HCT116 (cell line): ENCODE data around the gene SRSF2. TPM values are rescaled to one million over a fixed set of nuclear protein-coding genes. Genes with fewer than 3 reads are reported as not detected.

Experiments used
- ATAC-seq: fragments of 200-7000 bp; cut with Tn5 transposase; 2 replicates; pipeline ENCODE4 v1.9.1; 2020; ENCODE audit warnings: mild to moderate bottlenecking, moderate library complexity
- Bru-seq: library from RNA; stranded (reverse); fragments of 400-500 nt; gene quantifications from one replicate; lab custom pipeline; 2021; lab: Mats Ljungman, UMichigan
- BruChase-seq, 2 experiments: library from RNA; stranded (reverse); fragments of 400-500 nt; gene quantifications; one replicate each; lab custom pipeline; 2021; lab: Mats Ljungman, UMichigan
- BruUV-seq: library from RNA; stranded (reverse); fragments of 400-500 nt; replicated peaks from 2 replicates; lab custom pipeline; 2021; lab: Mats Ljungman, UMichigan
- CTCF ChIA-PET: fragments of 300-600 bp; sonication (Branson Sonifier 250); formaldehyde crosslinking; loops from one replicate; lab custom pipeline; 2021; ENCODE audit warnings: antibody characterized with exemption; lab: Charles Lee
- POLR2A ChIA-PET: fragments of 300-600, 350-600 bp; sonication (Branson Sonifier 250); formaldehyde crosslinking; loops from one replicate; lab custom pipeline; 2021; ENCODE audit warnings: antibody characterized with exemption; lab: Charles Lee
- RAD21 ChIA-PET, 2 experiments: fragments of 300-600 bp; sonication (Branson Sonifier 250); formaldehyde crosslinking; loops; one replicate each; lab custom pipeline; 2023; ENCODE audit warnings: low total read pairs in 2 of 2; ENCODE audit not compliant: uncharacterized antibody in 2 of 2, unreplicated experiment in 2 of 2, low non-redundant PET in 1 of 2; lab: Charles Lee
- DNase-seq: peaks from one replicate; pipeline ENCODE4 v3.0.0-alpha.2; 2010; ENCODE audit warnings: low read depth, low spot score
- H2AFZ ChIP-seq: fragments of 200-600 bp; shearing (Covaris generic), sonication (generic); 2 replicates; pipeline ENCODE4 v1.6.1; 2017; ENCODE audit warnings: low read depth, mixed run types, mixed read lengths, antibody characterized with exemption, low read length; ENCODE audit not compliant: poor library complexity, severe bottlenecking
- H3K27ac ChIP-seq: 2 replicates; pipeline ENCODE4 v1.5.1; 2012; ENCODE audit warnings: low read depth, low read length
- H3K27me3 ChIP-seq: fragments of 200-600 bp; sonication (generic); 2 replicates; pipeline ENCODE4 v1.6.1; 2016; ENCODE audit warnings: mixed run types, low read length, mixed read lengths; ENCODE audit not compliant: insufficient read depth
- H3K36me3 ChIP-seq, 2 experiments: fragments of 200-500 bp in 1 of 2; fragments of 200-600 bp in 1 of 2; sonication (Bioruptor generic) in 1 of 2; sonication (generic) in 1 of 2; 2 replicates each; pipeline versions ENCODE4 v1.5.1 to v1.6.1; 2014 to 2016; ENCODE audit warnings: low read length in 2 of 2, inconsistent platforms in 1 of 2, mixed read lengths in 1 of 2, mixed run types in 1 of 2; ENCODE audit not compliant: insufficient read depth in 2 of 2, control insufficient read depth in 1 of 2
- H3K4me1 ChIP-seq, 2 experiments: fragments of 200-600 bp in 1 of 2; sonication (generic) in 1 of 2; 2 replicates each; pipeline versions ENCODE4 v1.5.1 to v1.6.1; 2012 to 2017; ENCODE audit warnings: low read length in 2 of 2, inconsistent platforms in 1 of 2, mild to moderate bottlenecking in 1 of 2, mixed read lengths in 1 of 2, mixed run types in 1 of 2, moderate library complexity in 1 of 2; ENCODE audit not compliant: insufficient read depth in 2 of 2, control insufficient read depth in 1 of 2
- H3K4me2 ChIP-seq: fragments of 200-600 bp; sonication (generic); 2 replicates; pipeline ENCODE4 v1.6.1; 2017; ENCODE audit warnings: mixed run types, low read length, mixed read lengths
- H3K4me3 ChIP-seq, 2 experiments: fragments of 200-600 bp in 1 of 2; sonication (generic) in 1 of 2; replicated peaks in 1 of 2; 2 replicates each; pipeline ENCODE4 v1.5.1; 2011 to 2016; ENCODE audit warnings: low read length in 2 of 2, control low read depth in 1 of 2, low read depth in 1 of 2, mild to moderate bottlenecking in 1 of 2, mixed read lengths in 1 of 2, mixed run types in 1 of 2
- H3K79me2 ChIP-seq: fragments of 200-600 bp; sonication (generic); 2 replicates; pipeline ENCODE4 v1.6.1; 2017; ENCODE audit warnings: mild to moderate bottlenecking, mixed run types, low read length, moderate library complexity, mixed read lengths; ENCODE audit not compliant: insufficient read depth
- H3K9ac ChIP-seq: fragments of 200-600 bp; sonication (generic); 2 replicates; pipeline ENCODE4 v1.6.1; 2016; ENCODE audit warnings: low read length, mixed read lengths
- H3K9me2 ChIP-seq: fragments of 200-600 bp; sonication (generic), shearing (Covaris generic); 2 replicates; pipeline ENCODE4 v1.6.1; 2017; ENCODE audit warnings: mixed run types, mild to moderate bottlenecking, moderate library complexity; ENCODE audit not compliant: insufficient read depth
- H3K9me3 ChIP-seq, 2 experiments: fragments of 200-500 bp in 1 of 2; fragments of 200-600 bp in 1 of 2; sonication (Bioruptor generic) in 1 of 2; sonication (generic) in 1 of 2; 2 replicates each; pipeline ENCODE4 v1.6.1; 2014 to 2017; ENCODE audit warnings: low read length in 2 of 2, mixed read lengths in 2 of 2, inconsistent platforms in 1 of 2, low read depth in 1 of 2, mild to moderate bottlenecking in 1 of 2, mixed run types in 1 of 2, moderate library complexity in 1 of 2; ENCODE audit not compliant: control insufficient read depth in 1 of 2, insufficient read depth in 1 of 2
- H4K20me1 ChIP-seq: fragments of 200-600 bp; sonication (generic), shearing (Covaris generic); 2 replicates; pipeline ENCODE4 v1.6.1; 2017; ENCODE audit warnings: mixed run types, mild to moderate bottlenecking, moderate library complexity; ENCODE audit not compliant: insufficient read depth
- EGR1 ChIP-seq: IDR thresholded peaks from 2 replicates; pipeline ENCODE4 v1.6.1; 2012; ENCODE audit warnings: low read depth
- EZH2 ChIP-seq: fragments of 200-600 bp; sonication (generic); IDR thresholded peaks from 2 replicates; pipeline ENCODE4 v1.6.1; 2017; ENCODE audit warnings: antibody characterized with exemption, mixed run types
- EZH2phosphoT487 ChIP-seq: fragments of 200-600 bp; IDR thresholded peaks from 2 replicates; pipeline ENCODE4 v1.6.1; 2018; ENCODE audit warnings: antibody characterized with exemption, borderline replicate concordance
- FOSL1 ChIP-seq: IDR thresholded peaks from 2 replicates; pipeline ENCODE4 v1.6.1; 2012; ENCODE audit warnings: low read depth
- JUND ChIP-seq: IDR thresholded peaks from 2 replicates; pipeline ENCODE4 v1.6.1; 2012
- POLR2AphosphoS5 ChIP-seq: IDR thresholded peaks from 2 replicates; pipeline ENCODE4 v1.6.1; 2011; ENCODE audit warnings: mild to moderate bottlenecking, low read depth, low read length, moderate library complexity
- RAD21 ChIP-seq: IDR thresholded peaks from 2 replicates; pipeline ENCODE4 v1.6.1; 2012; ENCODE audit warnings: low read depth, mild to moderate bottlenecking
- SP1 ChIP-seq: IDR thresholded peaks from 2 replicates; pipeline ENCODE4 v1.6.1; 2012; ENCODE audit warnings: low read depth
- TCF7L2 ChIP-seq: IDR thresholded peaks from 2 replicates; pipeline ENCODE4 v1.7.0; 2011; ENCODE audit warnings: borderline replicate concordance, inconsistent platforms; ENCODE audit not compliant: insufficient read depth, insufficient read length; ENCODE audit errors: extremely low read depth
- YY1 ChIP-seq: IDR thresholded peaks from 2 replicates; pipeline ENCODE4 v1.6.1; 2011; ENCODE audit warnings: low read length, low read depth, moderate library complexity, mild to moderate bottlenecking; ENCODE audit not compliant: insufficient replicate concordance; ENCODE audit errors: extremely low read depth
- ZFX ChIP-seq: fragments of 450-650 bp; IDR thresholded peaks from 2 replicates; pipeline ENCODE4 v1.6.1; 2017
- ZNF274 ChIP-seq: fragments of 200-500 bp; sonication (Bioruptor generic); IDR thresholded peaks from 2 replicates; pipeline ENCODE4 v1.6.1; 2014; ENCODE audit warnings: mild to moderate bottlenecking, low read depth, low read length, inconsistent platforms
- intact Hi-C: fragments of 100-400 bp; cut with micrococcal nuclease; formaldehyde crosslinking; loops from 2 replicates; pipeline ENCODE4 v1.10.0; 2022
- long read RNA-seq: library from polyadenylated mRNA; unstranded; transcript quantifications from one replicate; pipeline ENCODE4 v2.0.0, GENCODE V29; 2021; ENCODE audit not compliant: unreplicated experiment
- polyA plus RNA-seq: library from polyadenylated mRNA; unstranded; fragments of >200 nt; gene quantifications from 2 replicates; pipeline ENCODE4 v1.2.1, GENCODE V29; 2012; ENCODE audit warnings: missing spikeins
- total RNA-seq: library from RNA; stranded (reverse); gene quantifications from one replicate; pipeline ENCODE4 v1.2.1, GENCODE V29; 2021; ENCODE audit not compliant: unreplicated experiment
- TF ChIP-seq, protein P1 (sequence below), 3 experiments: fragments of 200-600 bp in 1 of 3; sonication (generic) in 1 of 3; IDR thresholded peaks in 2 of 3; conservative IDR thresholded peaks in 1 of 3; 2 replicates each; pipeline ENCODE4 v1.5.1; 2012 to 2017; ENCODE audit warnings: low read depth in 2 of 3, low read length in 2 of 3, antibody characterized with exemption in 1 of 3, borderline replicate concordance in 1 of 3, control low read depth in 1 of 3, mild to moderate bottlenecking in 1 of 3, mixed read lengths in 1 of 3, mixed run types in 1 of 3, moderate library complexity in 1 of 3; ENCODE audit not compliant: insufficient read depth in 1 of 3
- TF ChIP-seq, protein P2 (sequence below): IDR thresholded peaks from 2 replicates; pipeline ENCODE4 v1.6.1; 2012; ENCODE audit warnings: low read depth
- TF ChIP-seq, protein P3 (sequence below): IDR thresholded peaks from 2 replicates; pipeline ENCODE4 v1.6.1; 2011; ENCODE audit warnings: mild to moderate bottlenecking, low read length, moderate library complexity; ENCODE audit not compliant: insufficient replicate concordance; ENCODE audit errors: extremely low read depth

Gene SRSF2, protein sequence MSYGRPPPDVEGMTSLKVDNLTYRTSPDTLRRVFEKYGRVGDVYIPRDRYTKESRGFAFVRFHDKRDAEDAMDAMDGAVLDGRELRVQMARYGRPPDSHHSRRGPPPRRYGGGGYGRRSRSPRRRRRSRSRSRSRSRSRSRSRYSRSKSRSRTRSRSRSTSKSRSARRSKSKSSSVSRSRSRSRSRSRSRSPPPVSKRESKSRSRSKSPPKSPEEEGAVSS
- total RNA-seq = 422 TPM
- 220 and 291 TPM in 2 replicates for polyA plus RNA-seq
- percentile 100 among the genes with signal in this experiment for Bru-seq, nascent RNA
- percentile 100 among the genes with signal in this experiment for BruChase-seq, experiment 1, labeled RNA remaining after a 6-hour chase
- BruChase-seq, experiment 2, labeled RNA remaining after a 2-hour chase = percentile 100 among the genes with signal in this experiment
- long read RNA-seq, transcript SRSF2-208 (4 exons, 1,359 nt) = minor isoform, 16 of 424 reads
- long read RNA-seq, transcript SRSF2-203 (2 exons, 2,885 nt) = minor isoform, 35 of 424 reads
- long read RNA-seq, transcript SRSF2-204 (5 exons, 1,357 nt) = minor isoform, 7 of 424 reads
- long read RNA-seq, transcript SRSF2-202 (3 exons, 1,927 nt) = major isoform, 253 of 424 reads
- long read RNA-seq, partial matches to known transcripts = 42 of 424 reads
- long read RNA-seq, other reads (novel, unspliced or antisense) = 70 of 424 reads

- RAD21 ChIA-PET = no interaction called here
- Histone ChIP-seq H3K79me2 (peaks cover 49% of the 10 kb centered on the region), H3K9ac (peak within 1 kb of the TSS; percentile 97), H3K27ac (peak within 1 kb of the TSS; percentile 92), H3K4me1 (peaks cover 16 to 34% of the 10 kb centered on the region in 2 experiments), H3K9me2 (no peaks in the 10 kb centered on the region), H3K4me2 (peak within 1 kb of the TSS; percentile 94), H3K4me3 (peak within 1 kb of the TSS; percentile 71 to 91), H3K9me3 (no peaks in the 10 kb centered on the region), H4K20me1 (peaks cover 39% of the 10 kb centered on the region), H3K27me3 (no peaks in the 10 kb centered on the region), H2AFZ (peak within 1 kb of the TSS; percentile 30), H3K36me3 (peaks cover 36 to 45% of the 10 kb centered on the region in 2 experiments)
- DNase-seq (peak; percentile 97), ATAC-seq (peak; percentile 78)
- POLR2A ChIA-PET = interaction anchor here (1.0 to 3.7 kb wide), 6 partner anchors 10 to 144 kb away, joined by 3 to 27 read pairs (median 6); partner anchors contain the start of genes JMJD6 and METTL23
- CTCF ChIA-PET = interaction anchor here (1.7 kb wide), 1 partner anchor 10 kb away, joined by 6 read pairs; no protein-coding TSS in a partner anchor
- BruUV-seq = TSS peak; percentile 15
- intact Hi-C loops = no loop called here
- TF ChIP-seq JUND = peak; percentile 6; the same call in 1 of the 2 replicates
- peak; percentile 97 for TF ChIP-seq ZFX
- TF ChIP-seq FOSL1 = no peak
- TF ChIP-seq, protein P1, sequence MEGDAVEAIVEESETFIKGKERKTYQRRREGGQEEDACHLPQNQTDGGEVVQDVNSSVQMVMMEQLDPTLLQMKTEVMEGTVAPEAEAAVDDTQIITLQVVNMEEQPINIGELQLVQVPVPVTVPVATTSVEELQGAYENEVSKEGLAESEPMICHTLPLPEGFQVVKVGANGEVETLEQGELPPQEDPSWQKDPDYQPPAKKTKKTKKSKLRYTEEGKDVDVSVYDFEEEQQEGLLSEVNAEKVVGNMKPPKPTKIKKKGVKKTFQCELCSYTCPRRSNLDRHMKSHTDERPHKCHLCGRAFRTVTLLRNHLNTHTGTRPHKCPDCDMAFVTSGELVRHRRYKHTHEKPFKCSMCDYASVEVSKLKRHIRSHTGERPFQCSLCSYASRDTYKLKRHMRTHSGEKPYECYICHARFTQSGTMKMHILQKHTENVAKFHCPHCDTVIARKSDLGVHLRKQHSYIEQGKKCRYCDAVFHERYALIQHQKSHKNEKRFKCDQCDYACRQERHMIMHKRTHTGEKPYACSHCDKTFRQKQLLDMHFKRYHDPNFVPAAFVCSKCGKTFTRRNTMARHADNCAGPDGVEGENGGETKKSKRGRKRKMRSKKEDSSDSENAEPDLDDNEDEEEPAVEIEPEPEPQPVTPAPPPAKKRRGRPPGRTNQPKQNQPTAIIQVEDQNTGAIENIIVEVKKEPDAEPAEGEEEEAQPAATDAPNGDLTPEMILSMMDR (IDR thresholded peaks at IDR 0.05 in 2 of 3, conservative IDR thresholded peaks at IDR 0.05 in 1 of 3; ENCODE audit: borderline replicate concordance in 1 of 3, insufficient read depth in 1 of 3, low read depth in 2 of 3, low read length in 2 of 3) = no peak
- TF ChIP-seq EGR1 = peak; percentile 80
- TF ChIP-seq RAD21 = no peak
- TF ChIP-seq, protein P2, sequence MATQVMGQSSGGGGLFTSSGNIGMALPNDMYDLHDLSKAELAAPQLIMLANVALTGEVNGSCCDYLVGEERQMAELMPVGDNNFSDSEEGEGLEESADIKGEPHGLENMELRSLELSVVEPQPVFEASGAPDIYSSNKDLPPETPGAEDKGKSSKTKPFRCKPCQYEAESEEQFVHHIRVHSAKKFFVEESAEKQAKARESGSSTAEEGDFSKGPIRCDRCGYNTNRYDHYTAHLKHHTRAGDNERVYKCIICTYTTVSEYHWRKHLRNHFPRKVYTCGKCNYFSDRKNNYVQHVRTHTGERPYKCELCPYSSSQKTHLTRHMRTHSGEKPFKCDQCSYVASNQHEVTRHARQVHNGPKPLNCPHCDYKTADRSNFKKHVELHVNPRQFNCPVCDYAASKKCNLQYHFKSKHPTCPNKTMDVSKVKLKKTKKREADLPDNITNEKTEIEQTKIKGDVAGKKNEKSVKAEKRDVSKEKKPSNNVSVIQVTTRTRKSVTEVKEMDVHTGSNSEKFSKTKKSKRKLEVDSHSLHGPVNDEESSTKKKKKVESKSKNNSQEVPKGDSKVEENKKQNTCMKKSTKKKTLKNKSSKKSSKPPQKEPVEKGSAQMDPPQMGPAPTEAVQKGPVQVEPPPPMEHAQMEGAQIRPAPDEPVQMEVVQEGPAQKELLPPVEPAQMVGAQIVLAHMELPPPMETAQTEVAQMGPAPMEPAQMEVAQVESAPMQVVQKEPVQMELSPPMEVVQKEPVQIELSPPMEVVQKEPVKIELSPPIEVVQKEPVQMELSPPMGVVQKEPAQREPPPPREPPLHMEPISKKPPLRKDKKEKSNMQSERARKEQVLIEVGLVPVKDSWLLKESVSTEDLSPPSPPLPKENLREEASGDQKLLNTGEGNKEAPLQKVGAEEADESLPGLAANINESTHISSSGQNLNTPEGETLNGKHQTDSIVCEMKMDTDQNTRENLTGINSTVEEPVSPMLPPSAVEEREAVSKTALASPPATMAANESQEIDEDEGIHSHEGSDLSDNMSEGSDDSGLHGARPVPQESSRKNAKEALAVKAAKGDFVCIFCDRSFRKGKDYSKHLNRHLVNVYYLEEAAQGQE = no peak
- TF ChIP-seq EZH2 = no peak
- peak; percentile 100 for TF ChIP-seq POLR2AphosphoS5
- peak; percentile 34 for TF ChIP-seq TCF7L2
- no peak for TF ChIP-seq ZNF274
- TF ChIP-seq YY1 = peak; percentile 98
- TF ChIP-seq, protein P3, sequence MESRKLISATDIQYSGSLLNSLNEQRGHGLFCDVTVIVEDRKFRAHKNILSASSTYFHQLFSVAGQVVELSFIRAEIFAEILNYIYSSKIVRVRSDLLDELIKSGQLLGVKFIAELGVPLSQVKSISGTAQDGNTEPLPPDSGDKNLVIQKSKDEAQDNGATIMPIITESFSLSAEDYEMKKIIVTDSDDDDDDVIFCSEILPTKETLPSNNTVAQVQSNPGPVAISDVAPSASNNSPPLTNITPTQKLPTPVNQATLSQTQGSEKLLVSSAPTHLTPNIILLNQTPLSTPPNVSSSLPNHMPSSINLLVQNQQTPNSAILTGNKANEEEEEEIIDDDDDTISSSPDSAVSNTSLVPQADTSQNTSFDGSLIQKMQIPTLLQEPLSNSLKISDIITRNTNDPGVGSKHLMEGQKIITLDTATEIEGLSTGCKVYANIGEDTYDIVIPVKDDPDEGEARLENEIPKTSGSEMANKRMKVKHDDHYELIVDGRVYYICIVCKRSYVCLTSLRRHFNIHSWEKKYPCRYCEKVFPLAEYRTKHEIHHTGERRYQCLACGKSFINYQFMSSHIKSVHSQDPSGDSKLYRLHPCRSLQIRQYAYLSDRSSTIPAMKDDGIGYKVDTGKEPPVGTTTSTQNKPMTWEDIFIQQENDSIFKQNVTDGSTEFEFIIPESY = peak; percentile 74
- peak; percentile 85 for TF ChIP-seq SP1
- TF ChIP-seq EZH2phosphoT487 = no peak
Measured at GRCh38 chr17:76737082-76737675, at the start of gene SRSF2. Gene SRSF2 (minus strand): TSS chr17:76737331. CDS start chr17:76737160, 171 bp downstream.
